SH-SY5Y (cell line): ENCODE measurements around the gene RAB9B.

ENCODE experiments used
- GATA2 ChIP-seq: IDR thresholded peaks from 2 replicates; pipeline ENCODE4 v1.6.1; 2011; ENCODE audit warnings: mild to moderate bottlenecking, low read depth, low read length
- GATA3 ChIP-seq: IDR thresholded peaks from 2 replicates; pipeline ENCODE4 v1.6.1; 2011; ENCODE audit warnings: low read depth, mild to moderate bottlenecking, low read length, moderate library complexity

- TF ChIP-seq GATA2 (no peak), GATA3 (no peak)
These were observed at the start of gene RAB9B for GRCh38 chrX:103831803-103832544.
